Astrocyte of the cerebellum (primary cell): ENCODE results near the gene NHLH1.

Experiments
- DNase-seq: peaks from one replicate; pipeline ENCODE4 v3.0.0-alpha.2; 2011; ENCODE audit warnings: low read depth
- H3K4me3 ChIP-seq: 2 replicates; pipeline ENCODE4 v1.5.1; 2011; ENCODE audit warnings: mild to moderate bottlenecking, low read depth, low read length, moderate library complexity
- CTCF ChIP-seq: IDR thresholded peaks from 2 replicates; pipeline ENCODE4 v1.5.1; 2012; ENCODE audit warnings: low read length, low read depth, moderate library complexity, mild to moderate bottlenecking; ENCODE audit errors: missing control alignments
- in situ Hi-C: cut with HindIII; loops from 2 replicates; pipeline ENCODE4 v1.10.0; 2017; ENCODE audit warnings: low sequenced_read_pairs

Gene NHLH1

GRCh38 chr1:160397651-160398050, 30.8 kb downstream of the NHLH1 start:
- no peak for DNase-seq
- no peak for TF ChIP-seq CTCF
- H3K4me3 ChIP-seq: no peak overlapping the region
- in situ Hi-C loops: no loop called here

- in situ Hi-C loops: no loop called here
- no peak overlapping the region for H3K4me3 ChIP-seq
- no peak for TF ChIP-seq CTCF
- no peak for DNase-seq
Measured at GRCh38 chr1:160398823-160399222, 32.0 kb downstream of the NHLH1 start.

- no peak for TF ChIP-seq CTCF
- peak overlapping the region; percentile 82 for H3K4me3 ChIP-seq
- no peak for DNase-seq
- in situ Hi-C loops: no loop called here
Measured at GRCh38 chr1:160399544-160400222, 32.8 kb downstream of the NHLH1 start.

GRCh38 chr1:160400223-160400645, 33.4 kb downstream of the NHLH1 start, which contains the start of gene VANGL2:
Gene VANGL2, plus strand, starts transcription at chr1:160400564. Its CDS starts 15,274 bp downstream, at chr1:160415838.
- DNase-seq: peak; percentile 22
- in situ Hi-C loops: no loop called here
- H3K4me3 ChIP-seq: peak within 1 kb of the TSS; percentile 82

GRCh38 chr1:160400646-160401486, 34.0 kb downstream of the NHLH1 start:
- H3K4me3 ChIP-seq: peak overlapping the region; percentile 82
- TF ChIP-seq CTCF: no peak
- DNase-seq: no peak
- in situ Hi-C loops: no loop called here

More at GRCh38 chr1:160400223-160400645, 33.4 kb downstream of the NHLH1 start, which contains the start of gene VANGL2:
- no peak for TF ChIP-seq CTCF

GRCh38 chr1:160401487-160401805, 34.6 kb downstream of the NHLH1 start:
- peak overlapping the region; percentile 82 for H3K4me3 ChIP-seq
- no peak for DNase-seq
- TF ChIP-seq CTCF: no peak
- in situ Hi-C loops: no loop called here
